ENCODE data around the gene TLR2. TPM values are rescaled to one million over a fixed set of nuclear protein-coding genes. Genes with fewer than 3 reads are reported as not detected.

The TLR2 gene
- total and polyA plus RNA-seq, 2 experiments from 2014 or later = 0.09 to 1.0 TPM

DNA sequence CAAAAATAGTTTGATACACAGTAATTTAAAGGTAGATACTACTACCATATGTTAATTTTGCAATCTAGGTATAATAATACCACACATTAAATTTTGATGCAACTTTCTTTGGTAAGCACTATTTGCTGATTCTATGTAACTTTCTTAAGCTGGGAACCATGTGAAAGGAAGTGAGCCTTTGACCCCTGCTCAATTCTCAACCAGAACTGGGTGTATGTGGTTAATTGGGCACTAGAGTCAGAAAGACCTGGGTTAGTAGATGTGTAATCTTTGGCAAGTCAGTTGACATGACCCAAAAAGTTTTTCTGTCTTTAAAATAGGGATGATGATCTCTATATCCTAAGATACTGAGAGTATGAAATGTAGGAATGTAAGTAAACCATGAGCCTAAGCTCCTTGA lies 22.4 kb downstream of the TLR2 start:
- Histone ChIP-seq H3K27ac (no peak overlapping the region), H3K9me3 (ENCODE audit: low read depth) (no peaks in the 10 kb centered on the region), H3K4me3 (no peak overlapping the region), H3K4me1 (ENCODE audit: low read depth) (no peaks in the 10 kb centered on the region), H3K27me3 (no peaks in the 10 kb centered on the region), H3K36me3 (no peaks in the 10 kb centered on the region)
- TF ChIP-seq, protein P1, sequence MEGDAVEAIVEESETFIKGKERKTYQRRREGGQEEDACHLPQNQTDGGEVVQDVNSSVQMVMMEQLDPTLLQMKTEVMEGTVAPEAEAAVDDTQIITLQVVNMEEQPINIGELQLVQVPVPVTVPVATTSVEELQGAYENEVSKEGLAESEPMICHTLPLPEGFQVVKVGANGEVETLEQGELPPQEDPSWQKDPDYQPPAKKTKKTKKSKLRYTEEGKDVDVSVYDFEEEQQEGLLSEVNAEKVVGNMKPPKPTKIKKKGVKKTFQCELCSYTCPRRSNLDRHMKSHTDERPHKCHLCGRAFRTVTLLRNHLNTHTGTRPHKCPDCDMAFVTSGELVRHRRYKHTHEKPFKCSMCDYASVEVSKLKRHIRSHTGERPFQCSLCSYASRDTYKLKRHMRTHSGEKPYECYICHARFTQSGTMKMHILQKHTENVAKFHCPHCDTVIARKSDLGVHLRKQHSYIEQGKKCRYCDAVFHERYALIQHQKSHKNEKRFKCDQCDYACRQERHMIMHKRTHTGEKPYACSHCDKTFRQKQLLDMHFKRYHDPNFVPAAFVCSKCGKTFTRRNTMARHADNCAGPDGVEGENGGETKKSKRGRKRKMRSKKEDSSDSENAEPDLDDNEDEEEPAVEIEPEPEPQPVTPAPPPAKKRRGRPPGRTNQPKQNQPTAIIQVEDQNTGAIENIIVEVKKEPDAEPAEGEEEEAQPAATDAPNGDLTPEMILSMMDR (IDR thresholded peaks at IDR 0.05; ENCODE audit: low read depth, low read length) = no peak
- DNase-seq (ENCODE audit: low read depth in 1 of 2, low spot score in 1 of 2) = no peak

DNA sequence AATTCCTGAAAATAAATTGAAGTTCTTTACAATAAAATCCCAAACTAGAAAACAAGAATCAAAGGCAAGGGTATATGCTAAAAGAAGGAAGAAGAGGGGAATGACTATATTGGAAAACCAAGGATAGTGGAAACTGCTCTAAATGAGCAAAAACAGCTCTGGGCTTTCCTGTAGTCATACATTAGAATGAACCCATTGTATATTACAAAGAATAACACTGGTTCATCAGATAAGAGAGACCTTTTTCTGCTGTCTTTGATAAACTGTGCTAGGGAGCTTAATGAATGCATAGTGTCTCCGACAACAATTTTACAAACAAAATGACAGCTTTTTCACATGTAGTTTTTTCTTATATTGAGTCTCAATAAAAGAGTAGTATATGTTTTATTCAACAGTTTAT lies 26.6 kb downstream of the TLR2 start:
- Histone ChIP-seq H3K9me3 (ENCODE audit: low read depth) (no peaks in the 10 kb centered on the region), H3K27ac (no peak overlapping the region), H3K4me1 (ENCODE audit: low read depth) (no peaks in the 10 kb centered on the region), H3K27me3 (no peaks in the 10 kb centered on the region), H3K36me3 (no peaks in the 10 kb centered on the region), H3K4me3 (no peak overlapping the region)
- DNase-seq (ENCODE audit: low read depth in 1 of 2, low spot score in 1 of 2) = no peak
- TF ChIP-seq, protein P1 (IDR thresholded peaks at IDR 0.05; ENCODE audit: low read depth, low read length) = no peak

DNA sequence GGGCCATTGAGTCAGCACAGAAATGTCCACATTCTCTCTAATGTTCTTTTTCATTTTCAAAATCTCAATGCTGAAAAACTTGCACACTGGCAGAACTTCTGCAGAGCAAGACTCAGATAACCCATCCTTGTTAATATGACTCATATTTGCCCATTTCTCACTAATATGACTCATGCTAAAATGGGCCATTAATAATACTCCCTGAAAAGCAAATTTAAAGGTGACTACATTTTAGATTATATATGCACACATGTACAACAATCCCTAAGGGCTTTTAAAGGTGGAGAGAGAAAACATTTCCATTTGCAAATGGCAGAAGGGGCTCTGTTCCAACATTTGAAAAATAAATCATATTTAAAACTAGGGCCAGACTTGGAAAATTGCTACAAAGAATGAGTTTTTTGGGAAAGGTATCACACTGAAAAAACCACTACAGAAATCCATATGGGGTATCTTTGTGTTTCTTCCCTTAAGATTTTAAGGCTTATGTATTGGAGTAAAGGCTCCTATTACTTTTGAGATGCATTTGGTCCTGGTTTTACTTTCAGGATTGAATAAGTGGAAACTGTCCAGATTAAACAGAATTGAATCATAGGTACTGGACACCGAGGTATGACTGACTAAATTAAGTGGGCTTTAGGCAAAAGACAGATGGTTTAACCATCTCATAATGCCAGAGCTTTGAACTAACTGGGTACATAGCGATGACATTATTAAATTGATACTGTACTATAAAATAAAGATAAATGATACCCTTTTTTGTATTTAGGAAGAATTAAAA lies 30.0 kb downstream of the TLR2 start:
- Histone ChIP-seq H3K36me3 (no peaks in the 10 kb centered on the region), H3K4me1 (ENCODE audit: low read depth) (no peaks in the 10 kb centered on the region), H3K27ac (no peak overlapping the region), H3K27me3 (no peaks in the 10 kb centered on the region), H3K9me3 (ENCODE audit: low read depth) (no peaks in the 10 kb centered on the region), H3K4me3 (no peak overlapping the region)
- TF ChIP-seq, protein P1 (IDR thresholded peaks at IDR 0.05; ENCODE audit: low read depth, low read length) = no peak
- peak in 1 of 2 donors; percentile 27 for DNase-seq (ENCODE audit: low read depth in 1 of 2, low spot score in 1 of 2)

DNA sequence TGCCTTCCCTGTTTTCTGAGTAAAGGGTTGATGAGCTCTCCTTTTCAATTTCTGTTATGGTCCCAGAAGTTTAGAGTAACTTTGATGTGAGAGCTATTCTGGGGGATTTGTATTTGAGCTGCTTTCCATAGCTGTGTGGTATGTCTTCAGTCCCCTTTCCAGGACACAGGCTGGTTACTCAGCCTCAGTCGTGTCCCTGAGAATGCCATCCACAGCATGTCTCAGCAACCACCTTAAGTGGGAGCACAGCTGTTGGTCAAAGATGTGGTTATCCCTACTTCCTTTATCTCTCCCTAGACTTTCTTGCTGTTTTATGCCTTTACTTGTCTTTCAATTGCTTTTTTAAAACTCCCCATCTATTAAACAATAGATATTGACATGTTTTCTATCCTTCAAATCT lies 38.0 kb downstream of the TLR2 start:
- no peak for DNase-seq (ENCODE audit: low read depth in 1 of 2, low spot score in 1 of 2)
- Histone ChIP-seq H3K27ac (no peak overlapping the region), H3K36me3 (no peaks in the 10 kb centered on the region), H3K9me3 (ENCODE audit: low read depth) (no peaks in the 10 kb centered on the region), H3K4me1 (ENCODE audit: low read depth) (no peaks in the 10 kb centered on the region), H3K4me3 (no peak overlapping the region), H3K27me3 (no peaks in the 10 kb centered on the region)
- TF ChIP-seq, protein P1 (IDR thresholded peaks at IDR 0.05; ENCODE audit: low read depth, low read length) = no peak

DNA sequence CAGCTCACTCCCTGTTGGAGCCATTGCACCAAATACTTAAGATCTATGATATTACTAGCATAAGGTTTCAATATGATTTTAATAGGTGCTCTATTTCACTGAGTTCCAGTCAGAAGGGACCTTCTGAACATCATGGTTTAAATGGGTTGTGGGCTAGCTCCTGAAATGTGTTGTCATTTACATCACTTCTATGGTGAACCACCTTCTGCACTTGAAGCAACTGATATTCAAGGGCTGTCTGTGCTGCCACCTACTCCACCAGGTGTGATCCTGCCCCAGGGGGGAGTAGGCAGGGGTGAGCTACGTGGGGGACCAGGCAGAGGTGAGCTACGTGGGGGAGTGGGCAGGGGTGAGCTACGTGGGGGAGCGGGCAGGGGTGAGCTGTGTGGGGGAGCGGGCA lies 40.5 kb downstream of the TLR2 start:
- Histone ChIP-seq H3K4me3 (no peak overlapping the region), H3K27ac (no peak overlapping the region), H3K27me3 (no peaks in the 10 kb centered on the region), H3K9me3 (ENCODE audit: low read depth) (no peaks in the 10 kb centered on the region), H3K36me3 (no peaks in the 10 kb centered on the region), H3K4me1 (ENCODE audit: low read depth) (no peaks in the 10 kb centered on the region)
- DNase-seq (ENCODE audit: low read depth in 1 of 2, low spot score in 1 of 2) = no peak
- TF ChIP-seq, protein P1 (IDR thresholded peaks at IDR 0.05; ENCODE audit: low read depth, low read length) = no peak

All from cardiac muscle cell (in vitro differentiated cells and primary cell).